ACHN (cell line): ENCODE data around the gene SKA1.
A peak's percentile ranks its signal among the peaks of the same experiment; 100 is the strongest.

ENCODE experiments used
- DNase-seq: peaks from one replicate; pipeline ENCODE4 v3.0.0-alpha.2; 2015
- in situ Hi-C: cut with HindIII; loops from 2 replicates; pipeline ENCODE4 v1.10.0; 2017; ENCODE audit warnings: low sequenced_read_pairs, low pct_ligation_motif_present, low pct_unique_long_range_greater_than_20kb

SKA1 gene, protein sequence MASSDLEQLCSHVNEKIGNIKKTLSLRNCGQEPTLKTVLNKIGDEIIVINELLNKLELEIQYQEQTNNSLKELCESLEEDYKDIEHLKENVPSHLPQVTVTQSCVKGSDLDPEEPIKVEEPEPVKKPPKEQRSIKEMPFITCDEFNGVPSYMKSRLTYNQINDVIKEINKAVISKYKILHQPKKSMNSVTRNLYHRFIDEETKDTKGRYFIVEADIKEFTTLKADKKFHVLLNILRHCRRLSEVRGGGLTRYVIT

GRCh38 chr18:50374753-50375391 is at the start of gene SKA1:
SKA1 (plus strand) TSS chr18:50375046; CDS start chr18:50375831, 785 bp downstream.
- DNase-seq = peak; percentile 92
- in situ Hi-C loops = no loop called here

DNA sequence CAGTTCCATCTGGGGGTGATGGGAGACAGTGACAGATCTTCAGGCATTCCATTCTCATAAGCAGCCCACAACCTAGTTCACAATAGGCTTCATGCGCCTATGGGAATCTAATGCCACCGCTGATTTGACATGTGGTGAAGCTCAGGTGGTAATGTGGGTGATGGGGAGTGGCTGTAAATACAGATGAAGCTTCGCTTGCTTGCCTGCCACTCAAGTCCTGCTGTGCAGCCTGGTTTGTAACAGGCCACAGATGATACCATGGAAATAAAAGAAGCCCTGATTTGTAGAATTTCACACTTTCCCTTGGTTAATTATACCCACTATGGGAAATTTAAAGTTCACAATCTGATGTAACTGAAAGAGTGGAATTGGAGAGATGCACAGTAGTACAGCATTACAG is 46.9 kb upstream of the SKA1 start:
- no peak for DNase-seq
- in situ Hi-C loops = no loop called here

DNA sequence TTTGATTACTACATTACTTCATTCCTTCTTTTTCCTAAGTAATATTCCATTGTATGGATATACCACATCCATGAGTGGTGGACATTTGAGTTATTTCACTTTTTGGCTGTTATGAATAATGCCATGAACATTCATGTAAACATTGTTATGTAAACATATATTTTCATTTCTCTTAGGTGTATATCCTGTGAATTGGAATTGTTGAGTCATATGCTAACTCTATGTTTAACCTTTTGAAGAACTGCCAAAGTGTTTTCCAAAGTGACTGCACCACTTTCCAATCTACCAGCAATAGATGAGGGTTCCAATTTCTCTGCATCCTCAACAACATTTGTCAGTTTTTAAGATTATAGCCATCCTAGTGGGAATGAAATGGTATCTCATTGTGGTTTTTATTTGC is 44.7 kb upstream of the SKA1 start:
- in situ Hi-C loops = no loop called here
- DNase-seq = no peak

- in situ Hi-C loops = no loop called here
- no peak for DNase-seq
These were observed 43.2 kb upstream of the SKA1 start for GRCh38 chr18:50331691-50332090.

GRCh38 chr18:50334546-50335152 is 40.2 kb upstream of the SKA1 start:
- in situ Hi-C loops = no loop called here

GRCh38 chr18:50338122-50338521 is 36.7 kb upstream of the SKA1 start:
- in situ Hi-C loops = no loop called here
- no peak for DNase-seq

More at GRCh38 chr18:50334546-50335152, 40.2 kb upstream of the SKA1 start:
- no peak for DNase-seq

DNA sequence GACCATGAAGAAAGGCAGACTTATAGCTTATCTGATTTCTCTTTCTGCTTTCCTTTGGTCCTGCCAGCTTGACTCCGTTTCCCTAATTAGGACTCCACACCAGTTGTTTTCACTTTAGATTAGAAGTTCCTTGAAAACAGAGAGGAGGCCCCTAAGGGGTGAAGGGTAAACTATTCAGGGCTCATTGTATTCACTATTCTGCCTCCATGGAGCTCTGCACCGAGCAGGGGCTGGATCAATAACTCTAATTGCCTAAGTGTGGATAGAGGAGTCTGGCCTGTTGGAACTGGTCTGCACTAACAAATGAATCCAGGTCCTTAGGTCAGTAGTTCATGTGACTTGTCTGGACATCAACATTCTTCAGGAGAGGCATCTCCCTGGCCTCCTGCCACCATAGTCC is 36.1 kb upstream of the SKA1 start:
- in situ Hi-C loops = no loop called here
- no peak for DNase-seq

- no peak for DNase-seq
- in situ Hi-C loops = no loop called here
These were observed 34.8 kb upstream of the SKA1 start for GRCh38 chr18:50340078-50340477.

GRCh38 chr18:50341443-50341842 is 33.4 kb upstream of the SKA1 start:
- in situ Hi-C loops = no loop called here

GRCh38 chr18:50350699-50351098 is 24.1 kb upstream of the SKA1 start:
- no peak for DNase-seq
- in situ Hi-C loops = no loop called here

More at GRCh38 chr18:50341443-50341842, 33.4 kb upstream of the SKA1 start:
- DNase-seq = no peak

GRCh38 chr18:50356036-50356945 is 18.6 kb upstream of the SKA1 start:
- DNase-seq = no peak
- in situ Hi-C loops = no loop called here

DNA sequence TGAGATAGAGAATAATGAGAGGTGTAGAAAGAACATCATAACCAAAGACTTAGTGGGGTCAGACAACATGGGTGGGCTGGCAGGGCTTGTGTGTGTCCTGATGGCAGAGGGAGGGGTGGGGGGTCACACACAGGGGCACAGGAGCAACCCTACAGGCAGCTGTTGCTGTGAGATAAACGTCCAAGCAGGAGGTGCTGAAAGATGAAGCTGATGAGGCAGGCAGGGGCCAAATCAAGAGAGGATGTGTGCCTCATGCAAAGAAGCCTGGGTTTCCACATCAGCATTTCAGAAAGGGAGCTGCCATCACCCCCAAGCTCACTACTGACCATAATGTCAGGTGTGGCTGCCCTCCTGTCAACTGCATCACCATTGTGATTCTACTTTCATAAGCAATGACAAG is 16.0 kb upstream of the SKA1 start:
- in situ Hi-C loops = no loop called here
- DNase-seq = no peak

DNA sequence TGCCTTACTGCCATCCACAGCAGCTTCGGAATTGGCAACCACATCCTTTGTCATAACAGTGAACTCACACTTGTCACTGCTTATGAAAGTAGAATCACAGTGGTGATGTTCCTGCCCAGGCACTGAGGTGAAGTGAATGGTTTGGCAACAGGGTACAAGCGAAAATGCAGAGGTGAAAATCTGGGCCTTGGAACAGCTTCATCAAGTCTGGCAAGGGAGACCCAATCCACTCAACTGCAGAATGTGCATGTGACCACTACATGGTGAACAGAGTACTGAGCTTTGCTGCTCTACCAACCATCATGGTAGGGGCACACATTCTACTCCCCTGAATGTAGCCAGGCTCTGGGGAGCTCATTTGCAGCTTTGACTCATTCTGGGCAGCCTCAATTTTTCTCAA is 15.0 kb upstream of the SKA1 start:
- in situ Hi-C loops = no loop called here

GRCh38 chr18:50360611-50361010 is 14.2 kb upstream of the SKA1 start:
- in situ Hi-C loops = no loop called here
- DNase-seq = no peak

More for the DNA sequence above, 15.0 kb upstream of the SKA1 start:
- no peak for DNase-seq

DNA sequence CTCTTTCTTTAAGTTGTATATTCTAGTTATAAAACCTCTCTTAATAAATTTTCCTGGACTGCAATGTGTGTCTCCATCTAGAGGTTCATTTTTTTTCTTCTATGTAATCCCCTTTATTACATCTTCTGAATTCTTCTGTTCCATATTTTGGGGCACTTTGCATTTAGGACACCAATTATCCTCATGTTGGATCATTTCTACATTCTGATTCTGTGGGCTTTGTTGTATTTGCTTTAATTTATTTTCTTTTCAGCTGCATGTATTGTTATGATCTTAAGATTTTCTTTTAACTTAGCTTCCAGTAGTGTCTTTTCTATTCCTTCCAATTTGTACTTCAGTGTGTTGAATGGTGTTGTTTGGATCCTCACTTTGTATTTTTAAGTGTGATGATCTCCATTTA is 5.2 kb upstream of the SKA1 start:
- in situ Hi-C loops = no loop called here
- no peak for DNase-seq

DNA sequence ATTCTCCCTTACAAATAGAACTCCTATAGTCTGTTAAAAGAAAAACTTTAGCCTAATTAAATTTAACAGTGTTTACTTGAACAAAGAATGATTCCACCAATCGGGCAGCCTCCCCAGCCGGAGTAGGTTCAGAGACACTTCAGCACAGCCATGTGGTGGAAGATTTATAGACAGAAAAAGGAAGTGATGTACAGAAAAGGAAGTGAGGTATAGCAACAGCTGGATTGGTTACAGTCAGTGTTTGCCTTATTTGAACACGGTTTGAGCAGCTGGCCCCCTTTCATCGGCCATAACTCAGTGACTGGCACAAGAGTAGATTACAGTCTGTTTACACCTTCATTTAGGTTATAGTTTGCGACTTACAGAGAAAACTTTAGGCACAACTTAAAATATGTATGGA is 2.1 kb upstream of the SKA1 start:
- in situ Hi-C loops = no loop called here
- no peak for DNase-seq

GRCh38 chr18:50373561-50374219 is 1.2 kb upstream of the SKA1 start:
- in situ Hi-C loops = no loop called here
- DNase-seq = no peak

- DNase-seq = no peak
- in situ Hi-C loops = no loop called here
These were observed 560 bp upstream of the SKA1 start for GRCh38 chr18:50374220-50374752.
